Measurements from ENCODE around the gene ITGB7.

DNA sequence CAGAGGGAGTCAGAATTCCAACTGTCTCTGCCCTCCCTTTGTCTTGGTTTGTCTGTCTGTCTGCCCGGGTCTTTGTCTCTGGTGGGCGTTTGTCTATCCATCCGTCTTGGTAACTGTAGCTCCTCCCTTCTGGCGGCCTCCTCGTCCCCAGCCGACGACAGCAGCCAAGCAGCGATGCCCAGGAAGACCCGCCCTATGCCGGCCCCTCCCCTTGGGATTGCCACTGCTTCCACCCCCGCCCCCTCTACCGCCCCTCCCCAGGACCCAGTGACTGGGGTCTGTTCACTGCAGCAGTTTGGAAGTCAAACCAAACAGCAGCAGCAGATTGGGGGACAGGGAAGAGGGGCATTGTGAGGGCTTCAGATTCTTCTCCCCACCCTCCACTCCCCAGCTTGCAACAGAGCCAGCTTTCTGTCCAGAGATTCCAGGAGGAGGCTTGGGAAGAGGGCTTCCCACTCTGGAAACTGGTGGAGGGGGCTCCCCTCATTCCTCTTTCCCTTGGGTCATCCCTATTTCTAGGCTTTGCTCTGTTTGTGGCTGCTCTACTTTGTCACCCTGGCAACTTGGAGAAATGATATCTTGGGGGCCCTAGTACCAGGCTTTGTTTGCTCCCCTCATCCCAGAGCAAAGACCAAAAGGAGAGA, 27.3 kb upstream of the ITGB7 start:
- TF ChIP-seq, protein P1, sequence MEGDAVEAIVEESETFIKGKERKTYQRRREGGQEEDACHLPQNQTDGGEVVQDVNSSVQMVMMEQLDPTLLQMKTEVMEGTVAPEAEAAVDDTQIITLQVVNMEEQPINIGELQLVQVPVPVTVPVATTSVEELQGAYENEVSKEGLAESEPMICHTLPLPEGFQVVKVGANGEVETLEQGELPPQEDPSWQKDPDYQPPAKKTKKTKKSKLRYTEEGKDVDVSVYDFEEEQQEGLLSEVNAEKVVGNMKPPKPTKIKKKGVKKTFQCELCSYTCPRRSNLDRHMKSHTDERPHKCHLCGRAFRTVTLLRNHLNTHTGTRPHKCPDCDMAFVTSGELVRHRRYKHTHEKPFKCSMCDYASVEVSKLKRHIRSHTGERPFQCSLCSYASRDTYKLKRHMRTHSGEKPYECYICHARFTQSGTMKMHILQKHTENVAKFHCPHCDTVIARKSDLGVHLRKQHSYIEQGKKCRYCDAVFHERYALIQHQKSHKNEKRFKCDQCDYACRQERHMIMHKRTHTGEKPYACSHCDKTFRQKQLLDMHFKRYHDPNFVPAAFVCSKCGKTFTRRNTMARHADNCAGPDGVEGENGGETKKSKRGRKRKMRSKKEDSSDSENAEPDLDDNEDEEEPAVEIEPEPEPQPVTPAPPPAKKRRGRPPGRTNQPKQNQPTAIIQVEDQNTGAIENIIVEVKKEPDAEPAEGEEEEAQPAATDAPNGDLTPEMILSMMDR (IDR thresholded peaks at IDR 0.05) = no peak
- no peak for TF ChIP-seq POLR2A (IDR thresholded peaks at IDR 0.05)
